ENCODE results near the gene RPP25L.

RPP25L gene

GRCh38 chr9:34585946-34586669 lies 25.8 kb downstream of the RPP25L start:
- DNase-seq (ENCODE audit: low read depth): no peak

GRCh38 chr9:34584970-34585369 lies 26.9 kb downstream of the RPP25L start:
- DNase-seq (ENCODE audit: low read depth): no peak

GRCh38 chr9:34582787-34583186 lies 29.1 kb downstream of the RPP25L start:
- no peak for DNase-seq (ENCODE audit: low read depth)

- no peak for DNase-seq (ENCODE audit: low read depth)
Observed at GRCh38 chr9:34581318-34581717, 30.6 kb downstream of the RPP25L start.

GRCh38 chr9:34580358-34580757 lies 31.5 kb downstream of the RPP25L start:
- no peak for DNase-seq (ENCODE audit: low read depth)

- DNase-seq (ENCODE audit: low read depth): no peak
Observed at GRCh38 chr9:34579808-34580163, 32.1 kb downstream of the RPP25L start.

GRCh38 chr9:34579104-34579807 lies 32.6 kb downstream of the RPP25L start:
- no peak for DNase-seq (ENCODE audit: low read depth)

- no peak for DNase-seq (ENCODE audit: low read depth)
Observed at GRCh38 chr9:34578241-34579103, 33.4 kb downstream of the RPP25L start.

GRCh38 chr9:34577400-34578240 lies 34.3 kb downstream of the RPP25L start:
- DNase-seq (ENCODE audit: low read depth): no peak

GRCh38 chr9:34576597-34577399 lies 35.1 kb downstream of the RPP25L start:
- no peak for DNase-seq (ENCODE audit: low read depth)

GRCh38 chr9:34575862-34576596 lies 35.9 kb downstream of the RPP25L start:
- no peak for DNase-seq (ENCODE audit: low read depth)

GRCh38 chr9:34575241-34575640 lies 36.7 kb downstream of the RPP25L start:
- DNase-seq (ENCODE audit: low read depth): no peak

GRCh38 chr9:34574571-34574970 lies 37.3 kb downstream of the RPP25L start:
- DNase-seq (ENCODE audit: low read depth): no peak

GRCh38 chr9:34573599-34574325 lies 38.1 kb downstream of the RPP25L start:
- DNase-seq (ENCODE audit: low read depth): no peak

GRCh38 chr9:34572628-34573027 lies 39.3 kb downstream of the RPP25L start:
- DNase-seq (ENCODE audit: low read depth): no peak

GRCh38 chr9:34572092-34572491 lies 39.8 kb downstream of the RPP25L start:
- DNase-seq (ENCODE audit: low read depth): no peak

- DNase-seq (ENCODE audit: low read depth): no peak
Observed at GRCh38 chr9:34571481-34571810, 40.5 kb downstream of the RPP25L start.

- DNase-seq (ENCODE audit: low read depth): no peak
Observed at GRCh38 chr9:34570809-34571480, 41.0 kb downstream of the RPP25L start.

GRCh38 chr9:34570376-34570775 lies 41.5 kb downstream of the RPP25L start:
- DNase-seq (ENCODE audit: low read depth): no peak
